ENCODE measurements around the gene PPP1R2B. TPM values are rescaled to one million over a fixed set of nuclear protein-coding genes. Genes with fewer than 3 reads are reported as not detected.

PPP1R2B gene
- total and polyA plus RNA-seq, 2 of the 4 experiments (the other 2 are of a cell fraction) = not detected

DNA sequence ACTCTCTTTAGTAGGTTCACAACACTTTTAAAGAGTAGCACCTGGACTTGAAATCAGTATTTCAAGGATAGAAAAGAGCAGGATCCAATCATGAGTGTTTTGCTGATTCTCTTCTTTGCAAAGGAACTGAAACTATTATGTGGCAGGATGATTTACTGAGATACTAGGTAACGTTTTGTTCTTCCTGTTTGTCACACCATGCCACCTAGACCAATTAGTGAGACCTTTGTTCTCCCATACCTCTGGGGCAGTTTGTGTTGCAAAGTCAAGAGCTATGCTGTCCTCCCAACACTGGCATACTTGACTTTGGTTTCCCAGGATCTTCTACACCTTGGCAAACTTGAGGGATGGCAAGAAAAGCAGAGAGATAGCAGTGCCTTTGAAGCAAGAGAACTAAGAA is 43.4 kb downstream of the PPP1R2B start:
- Histone ChIP-seq H2AK9ac (replicated peaks; ENCODE audit: low read depth, low read length, poor library complexity) (no peak overlapping the region), H3K9me3 (ENCODE audit: control insufficient read depth, insufficient read depth, low read length) (peaks cover 1% of the 10 kb centered on the region; the same call in 1 of the 2 replicates), H3K14ac (replicated peaks; ENCODE audit: low read depth, low read length) (no peak overlapping the region), H3K4ac (ENCODE audit: low read depth, low read length) (no peak overlapping the region), H3K9me1 (ENCODE audit: insufficient read depth, low read length) (no peaks in the 10 kb centered on the region), H2AK5ac (ENCODE audit: low read depth, low read length) (no peak overlapping the region), H3K9ac (ENCODE audit: low read depth, low read length) (no peak overlapping the region), H3K4me1 (ENCODE audit: control insufficient read depth, insufficient read depth, low read length) (no peaks in the 10 kb centered on the region), H3K56ac (ENCODE audit: extremely low read depth, insufficient read depth, low read length) (no peak overlapping the region), H2BK15ac (ENCODE audit: low read depth, low read length) (no peak overlapping the region), H3K27ac (ENCODE audit: insufficient read depth, low read length) (no peak overlapping the region), H3K18ac (ENCODE audit: low read depth, low read length) (no peak overlapping the region), H2BK120ac (ENCODE audit: low read depth, low read length) (no peak overlapping the region), H4K20me1 (ENCODE audit: insufficient read depth, low read length) (no peaks in the 10 kb centered on the region), H3K4me2 (ENCODE audit: low read depth, low read length) (no peak overlapping the region), H3K36me3 (ENCODE audit: control insufficient read depth, insufficient read depth, low read length) (no peaks in the 10 kb centered on the region), H2BK20ac (ENCODE audit: low read depth, low read length) (no peak overlapping the region), H3K27me3 (ENCODE audit: control insufficient read depth, insufficient read depth, low read length) (no peaks in the 10 kb centered on the region), H4K5ac (ENCODE audit: low read depth, low read length) (no peak overlapping the region), H3K23ac (ENCODE audit: low read depth, low read length) (no peak overlapping the region), H2AFZ (replicated peaks; ENCODE audit: low read length, poor library complexity) (no peak overlapping the region), H3K4me3 (ENCODE audit: insufficient read depth, low read depth, low read length) (no peak overlapping the region), H2BK5ac (ENCODE audit: low read depth, low read length, poor library complexity, severe bottlenecking) (no peak overlapping the region), H4K91ac (ENCODE audit: insufficient read depth, low read depth, low read length) (no peak overlapping the region), H3K79me1 (ENCODE audit: low read depth in 1 of 2, low read length in 2 of 2) (no peaks in the 10 kb centered on the region), H4K8ac (ENCODE audit: low read depth in 2 of 2, low read length in 2 of 2) (no peak overlapping the region)
- CTCF ChIA-PET = interaction anchor here (0.6 kb wide), 1 partner anchor 174 kb away, joined by 3 read pairs; no protein-coding TSS in a partner anchor
- WGBS, 2 experiments (ENCODE audit: extremely low coverage in 2 of 2, insufficient read length in 1 of 2) = no CpG with 5 or more reads among the region's 1 CpG
- dilution Hi-C loops (cut with HindIII; ENCODE audit: low sequenced_read_pairs, unreplicated experiment) = no loop called here
- TF ChIP-seq MAFK (IDR thresholded peaks at IDR 0.05; ENCODE audit: low read depth, low read length) (no peak), FOS (IDR thresholded peaks at IDR 0.05; ENCODE audit: low read depth, low read length) (no peak), RFX5 (IDR thresholded peaks at IDR 0.05; ENCODE audit: low read depth, low read length) (no peak), BHLHE40 (IDR thresholded peaks at IDR 0.05; ENCODE audit: low read depth, low read length) (no peak), CEBPB (IDR thresholded peaks at IDR 0.05; ENCODE audit: low read depth, low read length) (no peak), RAD21 (IDR thresholded peaks at IDR 0.05; ENCODE audit: low read length) (no peak), NFE2L2 (IDR thresholded peaks at IDR 0.05; ENCODE audit: low read depth, low read length) (no peak), MAZ (IDR thresholded peaks at IDR 0.05; ENCODE audit: borderline replicate concordance, low read depth, low read length) (no peak), SMC3 (IDR thresholded peaks at IDR 0.05; ENCODE audit: low read depth, low read length) (no peak), MXI1 (IDR thresholded peaks at IDR 0.05; ENCODE audit: borderline replicate concordance, low read depth, low read length) (no peak), CHD1 (IDR thresholded peaks at IDR 0.05; ENCODE audit: low read depth, low read length) (no peak), POLR2A (IDR thresholded peaks at IDR 0.05; ENCODE audit: low read depth, low read length) (no peak), RCOR1 (IDR thresholded peaks at IDR 0.05; ENCODE audit: insufficient replicate concordance, low read length) (no peak)
- TF ChIP-seq, protein P1, sequence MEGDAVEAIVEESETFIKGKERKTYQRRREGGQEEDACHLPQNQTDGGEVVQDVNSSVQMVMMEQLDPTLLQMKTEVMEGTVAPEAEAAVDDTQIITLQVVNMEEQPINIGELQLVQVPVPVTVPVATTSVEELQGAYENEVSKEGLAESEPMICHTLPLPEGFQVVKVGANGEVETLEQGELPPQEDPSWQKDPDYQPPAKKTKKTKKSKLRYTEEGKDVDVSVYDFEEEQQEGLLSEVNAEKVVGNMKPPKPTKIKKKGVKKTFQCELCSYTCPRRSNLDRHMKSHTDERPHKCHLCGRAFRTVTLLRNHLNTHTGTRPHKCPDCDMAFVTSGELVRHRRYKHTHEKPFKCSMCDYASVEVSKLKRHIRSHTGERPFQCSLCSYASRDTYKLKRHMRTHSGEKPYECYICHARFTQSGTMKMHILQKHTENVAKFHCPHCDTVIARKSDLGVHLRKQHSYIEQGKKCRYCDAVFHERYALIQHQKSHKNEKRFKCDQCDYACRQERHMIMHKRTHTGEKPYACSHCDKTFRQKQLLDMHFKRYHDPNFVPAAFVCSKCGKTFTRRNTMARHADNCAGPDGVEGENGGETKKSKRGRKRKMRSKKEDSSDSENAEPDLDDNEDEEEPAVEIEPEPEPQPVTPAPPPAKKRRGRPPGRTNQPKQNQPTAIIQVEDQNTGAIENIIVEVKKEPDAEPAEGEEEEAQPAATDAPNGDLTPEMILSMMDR (conservative IDR thresholded peaks at IDR 0.05; ENCODE audit: low read depth, low read length) = no peak
- no peak for ATAC-seq (ENCODE audit: low read depth)
- in situ Hi-C loops (cut with MboI; ENCODE audit: low sequenced_read_pairs) = no loop called here
- no TSS peak for BruUV-seq (replicated peaks)
- intact Hi-C loops (cut with micrococcal nuclease) = no loop called here
- POLR2A ChIA-PET (ENCODE audit: unreplicated experiment) = no interaction called here
- no peak for DNase-seq

Data from IMR-90 (cell line).